Heart left ventricle (tissue), 16 donors: ENCODE data around the gene ERLIN1. TPM values are rescaled to one million over a fixed set of nuclear protein-coding genes. Genes with fewer than 3 reads are reported as not detected.

ENCODE experiments used
- ATAC-seq, 4 donors: fragments of 200-7000 bp; cut with Tn5 transposase; one replicate each; pipeline ENCODE4 v1.9.1; 2020 to 2022; ENCODE audit warnings: moderate library complexity in 4 of 4, mild to moderate bottlenecking in 3 of 4, moderate number of reproducible peaks in 1 of 4
- DNase-seq, 5 donors: peaks; one replicate each; pipeline ENCODE4 v3.0.0-alpha.2; 2020
- H3K27ac ChIP-seq, 12 donors: fragments of 200-600 bp; sonication (generic) in 4 of 12; one replicate each; pipeline versions ENCODE4 v1.5.0 to v1.8.0; 2016 to 2022; ENCODE audit warnings: mild to moderate bottlenecking in 2 of 12
- H3K27me3 ChIP-seq, 9 donors: fragments of 200-600 bp; sonication (generic) in 2 of 9; one replicate each; pipeline versions ENCODE4 v1.5.1 to v1.8.0; 2016 to 2022; ENCODE audit warnings: mild to moderate bottlenecking in 3 of 9
- H3K36me3 ChIP-seq, 9 donors: fragments of 200-600 bp; sonication (generic) in 2 of 9; one replicate each; pipeline versions ENCODE4 v1.5.0 to v1.8.0; 2018 to 2022; ENCODE audit warnings: mild to moderate bottlenecking in 2 of 9
- H3K4me1 ChIP-seq, 12 donors: fragments of 200-600 bp; sonication (generic) in 4 of 12; one replicate each; pipeline versions ENCODE4 v1.5.0 to v1.8.0; 2016 to 2022; ENCODE audit warnings: mild to moderate bottlenecking in 3 of 12
- H3K4me3 ChIP-seq, 12 donors: fragments of 200-600 bp; sonication (generic) in 4 of 12; one replicate each; pipeline versions ENCODE4 v1.5.0 to v1.8.0; 2017 to 2022; ENCODE audit warnings: mild to moderate bottlenecking in 9 of 12, moderate library complexity in 4 of 12
- H3K9me3 ChIP-seq, 12 donors: fragments of 200-600 bp; sonication (generic) in 4 of 12; one replicate each; pipeline versions ENCODE4 v1.5.0 to v1.8.0; 2016 to 2022; ENCODE audit warnings: mild to moderate bottlenecking in 1 of 12
- POLR2A ChIP-seq, 2 donors: fragments of 450-650 bp; IDR thresholded peaks; one replicate each; pipeline ENCODE4 v1.6.1; 2017; ENCODE audit warnings: antibody characterized with exemption in 2 of 2, mild to moderate bottlenecking in 2 of 2, moderate library complexity in 2 of 2
- WGBS, 4 donors: extraction: QIAGEN DNeasy Blood & Tissue Kit in 2 of 4; methylation state at CpG; one replicate each; pipeline versions ENCODE4 v1.1.5 to v1.1.7; 2013 to 2018; 5-methylcytosine and 5-hydroxymethylcytosine counted together
- intact Hi-C, 10 donors: fragments of 100-400 bp; cut with DNase I; formaldehyde crosslinking; loops; one replicate each; pipeline versions ENCODE4 v1.11.1 to v1.14.2; 2022
- polyA plus RNA-seq, 2 donors: library from polyadenylated mRNA; stranded (reverse); fragments of 200-250 nt; gene quantifications; one replicate each; pipeline ENCODE4 v1.2.3, GENCODE V29; 2013
- total RNA-seq, 9 donors: library from RNA; depleted of rRNA in 2 of 9; stranded (reverse); fragments of >200 nt in 2 of 9; fragmentation: NEBNext Ultra II Directional in 3 of 9; extraction: Animal tissue kit (Norgen Biotek cat#: 25700) in 3 of 9; gene quantifications; one replicate each; pipeline versions ENCODE4 v1.1.0 to v1.2.4, GENCODE V29; 2016 to 2023
- TF ChIP-seq, protein P1 (sequence below), 12 donors: fragments of 200-600 bp; sonication (generic) in 4 of 12; IDR thresholded peaks; one replicate each; pipeline versions ENCODE4 v1.5.0 to v1.8.0; 2018 to 2022; ENCODE audit warnings: antibody characterized with exemption in 12 of 12, mild to moderate bottlenecking in 5 of 12
- donor health status: ischemic (EF 13 %, LVEDD 7.1; RV severe dilation, severe dysfunction).
- donor health status: healthy with polysubstance abuse.
- donor health status: DM: no; HTN: yes; CAD: no.
- donor health status: DM: no; HTN: no; CAD: no.
- donor health status: ischemic (EF 25% LVEDD 6.9; RV normal size, moderate dysfunction).
- donor health status: ischemic (EF 25% LVEDD 5.7; RV mildly dilated, moderate dysfunction).
- donor health status: healthy.
- donor health status: DM: yes; HTN: yes; CAD: no.
- donor health status: ischemic (EF 35%, LVEDD 5.7; RV mildly dilated, moderate dysfunction).
- donor health status: nonischemic (EF 11% LVEDD 7.7; RV severe dilation, severe dysfunction).
- donor health status: DM: yes; HTN: yes; CAD: no.
- donor health status: PGD.
- donor health status: ischemic (EF 29% LVEDD 5.4; RV normal size, mild dysfunction).
- donor health status: nonischemic (EF 23%, LVEDD 6.1; RV moderate dilation, normal function).

Gene ERLIN1
- total and polyA plus RNA-seq, 11 donors: 1.9 to 16.5 (median 7.0) TPM

DNA sequence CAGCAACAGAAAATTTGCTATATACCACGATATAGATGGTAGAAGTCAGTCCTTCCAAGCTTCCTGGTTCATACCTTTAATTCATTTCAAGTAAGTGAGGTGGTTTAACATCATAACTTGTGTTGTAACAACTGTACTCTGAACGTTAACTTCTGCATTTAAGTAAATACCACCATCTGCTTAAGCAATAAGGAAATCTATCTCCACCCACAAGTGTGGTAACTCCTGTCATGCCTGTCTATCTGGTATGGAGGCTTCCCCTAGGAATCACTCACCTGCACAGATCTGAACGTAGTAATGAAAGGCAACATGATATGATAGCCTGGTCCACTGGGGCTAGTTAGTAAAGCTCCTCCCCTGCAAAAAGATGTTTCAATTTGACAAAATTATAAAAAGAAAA is 2.3 kb downstream of the ERLIN1 start:
- intact Hi-C loops: loop anchor here in 1 of 10 donors (10.0 kb wide), 1 partner anchor 339 kb away; no protein-coding TSS in a partner anchor
- TF ChIP-seq, protein P1, sequence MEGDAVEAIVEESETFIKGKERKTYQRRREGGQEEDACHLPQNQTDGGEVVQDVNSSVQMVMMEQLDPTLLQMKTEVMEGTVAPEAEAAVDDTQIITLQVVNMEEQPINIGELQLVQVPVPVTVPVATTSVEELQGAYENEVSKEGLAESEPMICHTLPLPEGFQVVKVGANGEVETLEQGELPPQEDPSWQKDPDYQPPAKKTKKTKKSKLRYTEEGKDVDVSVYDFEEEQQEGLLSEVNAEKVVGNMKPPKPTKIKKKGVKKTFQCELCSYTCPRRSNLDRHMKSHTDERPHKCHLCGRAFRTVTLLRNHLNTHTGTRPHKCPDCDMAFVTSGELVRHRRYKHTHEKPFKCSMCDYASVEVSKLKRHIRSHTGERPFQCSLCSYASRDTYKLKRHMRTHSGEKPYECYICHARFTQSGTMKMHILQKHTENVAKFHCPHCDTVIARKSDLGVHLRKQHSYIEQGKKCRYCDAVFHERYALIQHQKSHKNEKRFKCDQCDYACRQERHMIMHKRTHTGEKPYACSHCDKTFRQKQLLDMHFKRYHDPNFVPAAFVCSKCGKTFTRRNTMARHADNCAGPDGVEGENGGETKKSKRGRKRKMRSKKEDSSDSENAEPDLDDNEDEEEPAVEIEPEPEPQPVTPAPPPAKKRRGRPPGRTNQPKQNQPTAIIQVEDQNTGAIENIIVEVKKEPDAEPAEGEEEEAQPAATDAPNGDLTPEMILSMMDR (IDR thresholded peaks at IDR 0.05): no peak
- TF ChIP-seq POLR2A (IDR thresholded peaks at IDR 0.05): no peak
- 67 to 73% (median 68%) methylated on average over 3 of the region's 3 CpGs for WGBS, 4 donors
- DNase-seq: no peak
- H3K4me1 ChIP-seq: peaks cover 6 to 43% (median 20%) of the 10 kb centered on the region in 12 donors
- no peaks in the 10 kb centered on the region for H3K27me3 ChIP-seq
- peaks cover 0 to 59% (median 32%) of the 10 kb centered on the region in 9 donors for H3K36me3 ChIP-seq
- ATAC-seq: no peak
- no peak overlapping the region for H3K4me3 ChIP-seq
- H3K9me3 ChIP-seq: no peaks in the 10 kb centered on the region
- H3K27ac ChIP-seq: peak overlapping the region in 1 of 12 donors; percentile 51

DNA sequence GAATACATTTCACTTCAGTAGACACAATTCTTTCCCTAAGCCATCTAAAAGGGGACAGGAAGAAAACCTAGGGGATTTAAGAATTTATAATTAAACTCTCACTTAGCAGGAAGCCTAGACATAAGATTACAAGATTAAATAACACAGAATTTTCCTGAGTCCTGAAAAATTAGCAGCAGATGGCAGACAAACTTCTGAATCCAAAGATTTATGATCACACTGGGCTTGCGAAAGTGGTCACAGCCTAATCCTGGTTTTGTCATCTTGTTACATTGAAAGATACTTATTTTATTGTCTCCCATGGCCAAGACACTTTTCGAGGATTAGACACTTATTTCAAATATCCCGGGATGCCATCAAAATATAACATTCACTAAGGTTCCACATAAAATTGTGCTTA is 2.9 kb downstream of the ERLIN1 start:
- intact Hi-C loops: loop anchor here in 1 of 10 donors (10.0 kb wide), 1 partner anchor 338 kb away; no protein-coding TSS in a partner anchor
- H3K27ac ChIP-seq: peak overlapping the region in 1 of 12 donors; percentile 51
- H3K4me1 ChIP-seq: peaks cover 6 to 41% (median 20%) of the 10 kb centered on the region in 12 donors
- peaks cover 0 to 59% (median 35%) of the 10 kb centered on the region in 9 donors for H3K36me3 ChIP-seq
- no peaks in the 10 kb centered on the region for H3K9me3 ChIP-seq
- no peak overlapping the region for H3K4me3 ChIP-seq
- TF ChIP-seq, protein P1 (IDR thresholded peaks at IDR 0.05): no peak
- no peak for TF ChIP-seq POLR2A (IDR thresholded peaks at IDR 0.05)
- no peaks in the 10 kb centered on the region for H3K27me3 ChIP-seq
- ATAC-seq (no peak), DNase-seq (no peak)
- 87 to 97% (median 92%) methylated on average over 3 of the region's 3 CpGs for WGBS, 4 donors

DNA sequence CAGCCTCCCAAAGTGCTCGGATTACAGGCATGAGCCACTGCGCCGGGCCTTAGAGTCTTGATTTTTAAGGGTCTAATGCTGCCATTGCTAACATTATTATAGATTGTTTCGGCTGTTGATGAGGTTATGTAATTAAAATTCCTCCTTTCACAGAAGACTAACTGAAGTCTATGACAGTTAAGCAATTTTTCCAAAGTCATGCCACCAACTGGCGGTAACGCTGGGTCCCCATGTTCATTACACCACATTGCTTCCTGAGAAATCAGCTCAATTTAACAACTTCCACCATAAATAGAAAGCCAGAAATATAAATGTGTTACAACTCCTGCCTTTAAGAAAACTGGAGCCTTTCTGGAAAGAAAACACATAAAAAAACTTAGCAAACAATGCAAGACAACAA is 3.5 kb downstream of the ERLIN1 start:
- intact Hi-C loops: loop anchor here in 1 of 10 donors (10.0 kb wide), 1 partner anchor 337 kb away; no protein-coding TSS in a partner anchor
- TF ChIP-seq, protein P1 (IDR thresholded peaks at IDR 0.05): no peak
- TF ChIP-seq POLR2A (IDR thresholded peaks at IDR 0.05): no peak
- Histone ChIP-seq H3K4me1 (peaks cover 4 to 34% (median 16%) of the 10 kb centered on the region in 12 donors), H3K4me3 (no peak overlapping the region), H3K27ac (peak overlapping the region in 1 of 12 donors; percentile 51), H3K27me3 (no peaks in the 10 kb centered on the region), H3K9me3 (no peaks in the 10 kb centered on the region), H3K36me3 (peaks cover 0 to 65% (median 41%) of the 10 kb centered on the region in 9 donors)
- ATAC-seq: no peak
- no peak for DNase-seq
- WGBS, 4 donors: 90 to 98% (median 94%) methylated on average over 6 of the region's 6 CpGs

DNA sequence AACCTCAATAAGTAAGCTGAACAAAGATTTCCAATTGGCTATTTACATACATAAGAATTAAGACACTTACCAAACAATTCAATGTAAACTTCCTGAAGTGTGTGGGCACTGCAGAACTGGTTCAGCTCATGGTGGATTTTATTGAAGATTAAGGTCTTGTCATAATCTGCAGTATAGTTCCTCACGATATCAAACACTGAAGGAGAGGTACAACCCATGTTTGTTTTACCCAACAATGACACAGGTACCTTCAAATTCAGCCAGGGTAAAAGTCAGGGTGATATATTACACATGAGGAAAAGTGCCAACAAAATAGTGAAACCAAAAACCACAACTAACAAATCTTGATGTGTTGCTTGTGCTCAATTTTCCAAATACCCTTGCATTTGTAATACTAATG is 10.0 kb downstream of the ERLIN1 start:
- intact Hi-C loops: no loop called here
- peaks cover 0 to 13% (median 0%) of the 10 kb centered on the region in 12 donors for H3K9me3 ChIP-seq
- DNase-seq (no peak), ATAC-seq (no peak)
- 91 to 100% (median 96%) methylated on average over 1 of the region's 1 CpG for WGBS, 4 donors
- H3K27me3 ChIP-seq: no peaks in the 10 kb centered on the region
- H3K4me3 ChIP-seq: no peak overlapping the region
- TF ChIP-seq POLR2A (IDR thresholded peaks at IDR 0.05): no peak
- TF ChIP-seq, protein P1 (IDR thresholded peaks at IDR 0.05): no peak
- no peaks in the 10 kb centered on the region for H3K4me1 ChIP-seq
- peaks cover 0 to 98% (median 77%) of the 10 kb centered on the region in 9 donors for H3K36me3 ChIP-seq
- H3K27ac ChIP-seq: no peak overlapping the region
